ENCODE data around the gene PIGC.

The PIGC gene

DNA sequence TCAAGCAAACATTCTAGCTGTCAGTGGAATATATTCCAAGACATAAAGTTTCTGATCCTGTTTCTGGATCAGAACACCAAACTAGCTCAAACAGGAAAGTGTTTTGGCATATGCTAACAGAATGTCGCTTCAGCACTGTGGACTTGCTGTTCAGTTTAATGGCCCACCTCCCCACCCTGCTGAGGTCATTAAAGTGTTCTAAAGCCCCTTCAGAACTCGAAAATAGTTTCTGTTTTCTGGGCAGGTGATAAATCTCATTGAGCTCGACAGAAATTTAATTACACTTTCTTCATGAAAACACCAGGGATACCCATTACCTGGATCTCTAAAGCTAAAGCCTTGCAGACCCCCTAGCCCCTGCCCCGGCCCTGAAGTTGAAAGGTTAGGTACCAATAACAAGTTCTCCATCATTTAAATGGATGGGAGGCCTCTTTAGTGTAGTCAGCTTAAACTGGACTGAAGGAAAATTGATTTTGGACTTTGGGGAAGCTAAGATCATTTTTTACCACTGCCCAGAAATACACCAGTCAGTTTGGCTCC, 27.3 kb downstream of the PIGC start:
- TF ChIP-seq CTCF (IDR thresholded peaks at IDR 0.05): no peak

- no peak for TF ChIP-seq CTCF (IDR thresholded peaks at IDR 0.05)
Measured at GRCh38 chr1:172414331-172414730, 29.5 kb downstream of the PIGC start.

- no peak for TF ChIP-seq CTCF (IDR thresholded peaks at IDR 0.05)
Measured at GRCh38 chr1:172411791-172412338, 32.0 kb downstream of the PIGC start.

DNA sequence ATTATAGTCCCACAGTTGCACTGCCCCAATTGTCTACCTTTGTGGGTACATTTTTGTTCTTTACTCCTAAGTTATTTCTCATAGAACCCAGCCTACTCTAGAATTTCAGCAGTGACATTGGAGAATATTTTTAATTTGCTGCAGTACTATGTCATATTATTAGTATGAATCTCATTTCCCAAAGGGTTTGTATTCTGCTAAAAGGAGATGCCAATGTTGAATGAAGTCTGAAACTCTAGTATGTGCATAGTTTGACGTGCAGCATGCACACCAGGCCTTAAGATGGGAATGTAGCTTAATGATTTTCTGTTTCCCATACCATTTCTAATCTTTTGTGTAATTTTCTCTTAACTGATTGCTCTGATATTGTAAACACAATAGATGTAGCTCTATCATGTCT, 33.8 kb downstream of the PIGC start:
- TF ChIP-seq CTCF (IDR thresholded peaks at IDR 0.05): no peak

DNA sequence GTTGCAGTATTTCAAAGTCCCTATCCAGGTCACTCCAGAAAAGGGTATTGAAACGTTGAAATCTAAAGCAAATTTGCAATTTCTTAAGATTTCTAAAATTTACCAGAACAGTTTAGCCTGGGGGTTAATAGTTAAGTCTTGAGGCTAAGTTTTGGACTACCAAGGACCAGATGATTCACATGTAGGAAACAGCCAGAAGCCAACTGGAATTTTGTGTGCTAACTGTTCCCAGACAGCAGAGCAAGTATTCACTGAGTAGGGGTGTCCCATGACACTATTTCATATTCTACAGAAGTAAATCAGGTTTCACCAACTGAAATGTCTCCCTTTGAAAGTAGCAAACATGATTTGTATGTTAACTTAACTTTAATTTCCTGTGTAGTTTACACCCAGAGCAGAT, 34.9 kb downstream of the PIGC start:
- no peak for TF ChIP-seq CTCF (IDR thresholded peaks at IDR 0.05)

DNA sequence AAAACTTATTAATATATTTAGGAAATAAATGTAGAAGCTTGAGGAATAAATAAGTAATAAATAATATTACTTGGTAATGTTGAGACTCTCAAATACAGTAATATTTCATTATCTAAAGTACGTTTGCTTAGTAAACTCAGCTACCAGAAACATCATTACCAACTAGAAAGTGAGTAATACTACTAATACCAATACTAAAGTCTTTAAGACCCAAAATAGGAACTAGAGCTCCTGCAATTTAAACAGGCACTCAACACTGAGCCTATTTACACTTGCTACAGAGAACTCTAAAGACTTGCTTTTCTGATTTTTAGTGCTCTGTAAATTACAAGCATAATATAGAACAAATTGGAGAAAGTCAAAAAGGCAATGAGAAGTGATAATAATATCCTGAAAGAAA, 36.9 kb downstream of the PIGC start:
- TF ChIP-seq CTCF (IDR thresholded peaks at IDR 0.05): no peak

GRCh38 chr1:172405912-172406311, 38.0 kb downstream of the PIGC start:
- no peak for TF ChIP-seq CTCF (IDR thresholded peaks at IDR 0.05)

DNA sequence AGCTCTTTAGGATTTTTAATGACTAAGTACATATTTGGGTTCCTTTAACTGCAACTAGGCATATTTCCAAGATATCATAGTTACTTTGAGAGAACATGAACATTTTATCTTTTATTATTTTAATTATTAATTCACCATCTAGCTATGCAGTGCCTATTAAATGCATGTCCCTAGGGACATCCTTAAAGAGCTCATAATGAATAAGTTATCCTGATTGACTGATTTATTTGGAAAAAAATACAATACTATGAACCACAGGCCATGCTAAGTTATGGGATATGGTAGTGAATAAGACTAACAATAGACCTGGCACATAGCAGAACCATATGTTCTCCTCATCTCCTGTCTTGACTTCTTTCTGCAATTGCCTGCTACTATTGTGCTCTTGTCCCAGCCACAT, 39.7 kb downstream of the PIGC start:
- TF ChIP-seq CTCF (IDR thresholded peaks at IDR 0.05): no peak

Measured in LNCAP (cell line).